ENCODE data around the gene PRKCA.

Gene PRKCA

GRCh38 chr17:66495035-66495434, 192.6 kb downstream of the PRKCA start:
- no peak for DNase-seq

GRCh38 chr17:66496306-66496705, 193.9 kb downstream of the PRKCA start:
- DNase-seq, result no peak

- DNase-seq, result no peak
These were observed 196.2 kb downstream of the PRKCA start for GRCh38 chr17:66498580-66498979.

- no peak for DNase-seq
These were observed 204.2 kb downstream of the PRKCA start for GRCh38 chr17:66506641-66507040.

GRCh38 chr17:66507103-66507923, 204.9 kb downstream of the PRKCA start:
- no peak for DNase-seq

- DNase-seq, result no peak
These were observed 205.8 kb downstream of the PRKCA start for GRCh38 chr17:66507982-66508760.

GRCh38 chr17:66508896-66509844, 206.8 kb downstream of the PRKCA start:
- no peak for DNase-seq

- no peak for DNase-seq
These were observed 207.5 kb downstream of the PRKCA start for GRCh38 chr17:66509926-66510325.

GRCh38 chr17:66511135-66511534, 208.7 kb downstream of the PRKCA start:
- no peak for DNase-seq

GRCh38 chr17:66514227-66514806, 211.9 kb downstream of the PRKCA start:
- no peak for DNase-seq

GRCh38 chr17:66515974-66516373, 213.6 kb downstream of the PRKCA start:
- no peak for DNase-seq

GRCh38 chr17:66517336-66518009, 215.1 kb downstream of the PRKCA start:
- DNase-seq, result no peak

GRCh38 chr17:66518108-66518507, 215.7 kb downstream of the PRKCA start:
- no peak for DNase-seq

GRCh38 chr17:66518677-66519076, 216.3 kb downstream of the PRKCA start:
- no peak for DNase-seq

- no peak for DNase-seq
These were observed 216.7 kb downstream of the PRKCA start for GRCh38 chr17:66519154-66519553.

GRCh38 chr17:66520999-66521398, 218.6 kb downstream of the PRKCA start:
- no peak for DNase-seq

- DNase-seq, result no peak
These were observed 220.3 kb downstream of the PRKCA start for GRCh38 chr17:66522591-66523272.

- no peak for DNase-seq
These were observed 221.2 kb downstream of the PRKCA start for GRCh38 chr17:66523378-66524200.

- DNase-seq, result no peak
These were observed 222.5 kb downstream of the PRKCA start for GRCh38 chr17:66524877-66525276.

GRCh38 chr17:66525338-66525737, 222.9 kb downstream of the PRKCA start:
- DNase-seq, result no peak

Data from right forelimb (tissue), 1 donor.